Heart left ventricle (tissue), 13 donors: ENCODE results near the gene CKAP4.

ENCODE experiments used
- CTCF ChIP-seq, 12 donors: fragments of 200-600 bp; sonication (generic) in 4 of 12; IDR thresholded peaks; one replicate each; pipeline versions ENCODE4 v1.5.0 to v1.8.0; 2018 to 2022; ENCODE audit warnings: antibody characterized with exemption in 12 of 12, mild to moderate bottlenecking in 5 of 12
- POLR2A ChIP-seq, 2 donors: fragments of 450-650 bp; IDR thresholded peaks; one replicate each; pipeline ENCODE4 v1.6.1; 2017; ENCODE audit warnings: antibody characterized with exemption in 2 of 2, mild to moderate bottlenecking in 2 of 2, moderate library complexity in 2 of 2
- donor health status: ischemic (EF 13 %, LVEDD 7.1; RV severe dilation, severe dysfunction).
- donor health status: DM: no; HTN: yes; CAD: no.
- donor health status: DM: no; HTN: no; CAD: no.
- donor health status: ischemic (EF 25% LVEDD 6.9; RV normal size, moderate dysfunction).
- donor health status: ischemic (EF 25% LVEDD 5.7; RV mildly dilated, moderate dysfunction).
- donor health status: ischemic (EF 35%, LVEDD 5.7; RV mildly dilated, moderate dysfunction).
- donor health status: nonischemic (EF 11% LVEDD 7.7; RV severe dilation, severe dysfunction).
- donor health status: DM: yes; HTN: yes; CAD: no.
- donor health status: PGD.
- donor health status: ischemic (EF 29% LVEDD 5.4; RV normal size, mild dysfunction).
- donor health status: nonischemic (EF 23%, LVEDD 6.1; RV moderate dilation, normal function).

GRCh38 chr12:106271575-106272505, 24.0 kb upstream of the CKAP4 start:
- TF ChIP-seq CTCF (IDR thresholded peaks at IDR 0.05) (no peak), POLR2A (IDR thresholded peaks at IDR 0.05) (no peak)
